Stomach (tissue), 9 donors: ENCODE measurements around the gene CLN5. TPM values are rescaled to one million over a fixed set of nuclear protein-coding genes. Genes with fewer than 3 reads are reported as not detected.

ENCODE experiments used
- DNase-seq, 2 donors: peaks; one replicate each; pipeline versions ENCODE4 v3.0.0 to v3.0.0-alpha.2; 2013 to 2019
- H3K27ac ChIP-seq, 5 donors: fragments of 200-600 bp in 4 of 5; sonication (generic) in 4 of 5; one replicate each; pipeline ENCODE4 v1.5.1; 2013 to 2019; ENCODE audit warnings: mild to moderate bottlenecking in 1 of 5, moderate library complexity in 1 of 5
- H3K27me3 ChIP-seq, 3 donors: fragments of 200-600 bp; sonication (generic); one replicate each; pipeline ENCODE4 v1.5.1; 2017 to 2019; ENCODE audit warnings: mixed run types in 1 of 3
- H3K36me3 ChIP-seq, 4 donors: fragments of 200-600 bp; sonication (generic); 1 replicate in 3 of 4; 2 replicates in 1 of 4; pipeline ENCODE4 v1.5.1; 2016 to 2019
- H3K4me1 ChIP-seq, 4 donors: fragments of 200-600 bp; sonication (generic); one replicate each; pipeline ENCODE4 v1.5.1; 2016 to 2019
- H3K4me3 ChIP-seq, 4 donors: fragments of 200-600 bp; sonication (generic) in 3 of 4; one replicate each; pipeline ENCODE4 v1.5.1; 2016 to 2019; ENCODE audit warnings: mild to moderate bottlenecking in 1 of 4
- H3K9me3 ChIP-seq, 4 donors: fragments of 200-600 bp; sonication (generic); one replicate each; pipeline ENCODE4 v1.5.1; 2016 to 2019
- CTCF ChIP-seq, 7 experiments: fragments of 450-650 bp in 4 of 7; fragments of 200-600 bp in 3 of 7; sonication (generic) in 3 of 7; IDR thresholded peaks; one replicate each; pipeline ENCODE4 v1.5.1; 2016 to 2019; ENCODE audit warnings: antibody characterized with exemption in 7 of 7, control low read depth in 2 of 7, mild to moderate bottlenecking in 1 of 7
- EP300 ChIP-seq: sonication (generic); formaldehyde crosslinking; IDR thresholded peaks from one replicate; pipeline ENCODE4 v1.6.1; 2017; ENCODE audit warnings: antibody characterized with exemption
- POLR2A ChIP-seq, 4 donors: fragments of 450-650 bp; IDR thresholded peaks; one replicate each; pipeline ENCODE4 v1.6.1; 2016; ENCODE audit warnings: antibody characterized with exemption in 4 of 4, control low read depth in 2 of 4, mild to moderate bottlenecking in 1 of 4, moderate library complexity in 1 of 4
- POLR2AphosphoS5 ChIP-seq, 3 donors: sonication (generic); formaldehyde crosslinking; IDR thresholded peaks; one replicate each; pipeline ENCODE4 v1.6.1; 2016; ENCODE audit warnings: antibody characterized with exemption in 3 of 3
- WGBS, 5 donors: extraction: QIAGEN DNeasy Blood & Tissue Kit in 3 of 5; methylation state at CpG; one replicate each; pipeline versions ENCODE4 v1.1.5 to v1.1.7; 2013 to 2018; 5-methylcytosine and 5-hydroxymethylcytosine counted together
- intact Hi-C: fragments of 100-400 bp; cut with DNase I; formaldehyde crosslinking; loops from one replicate; pipeline ENCODE4 v1.15.1; 2023; ENCODE audit warnings: low total_unique reads
- polyA plus RNA-seq, 3 donors: library from polyadenylated mRNA; stranded (reverse); fragments of 200-250 nt; gene quantifications; one replicate each; pipeline ENCODE4 v1.2.3, GENCODE V29; 2013
- total RNA-seq, 5 donors: library from RNA; depleted of rRNA; stranded (reverse); fragments of >200 nt; gene quantifications; one replicate each; pipeline versions ENCODE4 v1.1.0 to v1.2.3, GENCODE V29; 2014 to 2016
- donor health status: healthy with polysubstance abuse.
- donor health status: Bipolar disorder and iron deficiency.
- donor health status: healthy.

The CLN5 gene
- total and polyA plus RNA-seq, 8 donors, result under 0.01 to 84.3 (median 17.6) TPM

- WGBS, 5 donors, result 30 to 80% (median 59%) methylated on average over 4 of the region's 4 CpGs
- intact Hi-C loops, result no loop called here
- H3K27ac ChIP-seq, result no peak overlapping the region
- TF ChIP-seq EP300 (no peak), POLR2AphosphoS5 (IDR thresholded peaks at IDR 0.05) (no peak), POLR2A (IDR thresholded peaks at IDR 0.05) (no peak), CTCF (IDR thresholded peaks at IDR 0.05) (no peak)
- no peak for DNase-seq
- peaks cover 0 to 36% (median 4%) of the 10 kb centered on the region in 4 donors for H3K4me1 ChIP-seq
- H3K4me3 ChIP-seq, result no peak overlapping the region
- H3K9me3 ChIP-seq, result no peaks in the 10 kb centered on the region
- no peaks in the 10 kb centered on the region for H3K27me3 ChIP-seq
- peaks cover 15 to 97% (median 91%) of the 10 kb centered on the region in 4 donors for H3K36me3 ChIP-seq
Measured at GRCh38 chr13:77053192-77053591, 61.3 kb downstream of the CLN5 start.

Other genes starting within 250 kb of the CLN5 start
- 100 to 1,000 TPM in 1 of 5 donors, 10 to 100 TPM in 4; 13.3 to 115 (median 63.6) TPM for gene KCTD12, start 105.7 kb upstream of the CLN5 start, total RNA-seq
- 10 to 100 TPM in 2 of 3 donors, 1 to 10 TPM in 1; 9.5 to 18.6 (median 18.6) TPM for gene KCTD12, start 105.7 kb upstream of the CLN5 start, polyA plus RNA-seq
- gene ACOD1, start 43.6 kb upstream of the CLN5 start, total RNA-seq, result not detected
- under 1 TPM in 1 of 3 donors, not detected in 2; 0.05 TPM for gene ACOD1, start 43.6 kb upstream of the CLN5 start, polyA plus RNA-seq
- gene FBXL3, start 35.1 kb downstream of the CLN5 start, total RNA-seq, result 10 to 100 TPM; 14.7 to 91.4 (median 48.4) TPM
- 10 to 100 TPM; 12.7 to 21.2 (median 16.4) TPM for gene FBXL3, start 35.1 kb downstream of the CLN5 start, polyA plus RNA-seq